Measurements from ENCODE around the gene MEGF6.

- TF ChIP-seq POLR2A (IDR thresholded peaks at IDR 0.05; ENCODE audit: low read length) (no peak), GATA1 (IDR thresholded peaks at IDR 0.05; ENCODE audit: low read depth, low read length) (no peak)
These were observed 40.0 kb upstream of the MEGF6 start for GRCh38 chr1:3651026-3651929.

All from erythroblast (primary cell).